Measurements from ENCODE around the gene CACNA1C.

The CACNA1C gene

DNA sequence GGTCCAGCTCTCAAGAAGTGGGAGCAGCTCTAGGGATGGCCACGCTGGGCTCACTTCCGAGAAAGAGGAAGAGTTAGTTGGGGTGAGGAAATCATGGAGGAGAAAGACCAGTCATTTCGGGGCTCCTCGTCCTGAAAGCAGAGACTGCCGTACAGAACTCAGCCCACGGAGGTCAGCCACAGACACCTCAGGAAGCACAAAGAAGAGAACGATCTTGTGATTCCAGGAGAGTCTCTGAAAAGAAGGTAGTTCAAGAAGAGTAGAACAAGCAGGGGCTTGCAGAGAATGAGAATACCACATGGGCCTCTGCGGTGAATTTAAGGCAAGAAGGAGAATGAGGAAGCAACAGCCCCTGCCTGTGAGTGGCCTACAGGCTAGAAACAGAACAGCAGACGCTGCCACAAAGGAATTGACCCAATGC, 311.9 kb downstream of the CACNA1C start:
- DNase-seq (ENCODE audit: low spot score) = no peak

DNA sequence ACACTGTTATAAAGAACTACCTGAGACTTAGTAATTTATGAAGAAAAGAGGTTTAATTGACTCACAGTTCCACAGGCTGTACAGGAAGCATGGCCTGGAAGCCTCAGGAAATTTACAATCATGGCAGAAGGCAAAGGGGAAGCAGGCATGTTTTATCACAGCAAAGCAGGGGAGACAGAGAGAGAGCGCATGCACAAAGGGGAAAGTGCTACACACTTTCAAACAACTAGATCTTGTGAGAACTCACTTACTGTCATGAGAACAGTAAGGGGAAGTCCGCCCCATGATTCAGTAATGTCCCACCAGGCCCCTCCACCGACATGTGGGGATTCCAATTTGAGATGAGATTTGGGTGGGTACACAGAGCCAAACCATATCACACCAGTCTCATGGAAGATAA, 313.9 kb downstream of the CACNA1C start:
- DNase-seq (ENCODE audit: low spot score) = no peak

DNA sequence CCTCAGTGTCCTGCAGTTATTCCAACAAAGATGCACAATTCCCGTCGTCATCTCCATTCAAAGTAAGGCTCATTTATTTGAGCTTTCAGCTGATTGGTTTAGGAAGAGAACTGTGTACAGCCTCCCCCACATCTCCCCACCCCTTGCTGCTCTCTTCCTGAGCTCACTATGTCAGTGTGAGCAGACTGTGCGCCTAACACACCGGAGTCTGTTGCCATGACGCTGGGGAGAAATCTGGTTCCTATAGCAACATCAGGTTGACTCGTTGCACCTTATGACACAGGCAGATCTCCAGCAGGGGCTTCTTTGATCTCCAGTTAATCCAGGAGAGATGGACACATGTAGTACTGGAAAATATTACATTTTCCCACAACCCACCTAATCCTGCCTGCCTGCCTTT, 319.4 kb downstream of the CACNA1C start:
- no peak for DNase-seq (ENCODE audit: low spot score)

DNA sequence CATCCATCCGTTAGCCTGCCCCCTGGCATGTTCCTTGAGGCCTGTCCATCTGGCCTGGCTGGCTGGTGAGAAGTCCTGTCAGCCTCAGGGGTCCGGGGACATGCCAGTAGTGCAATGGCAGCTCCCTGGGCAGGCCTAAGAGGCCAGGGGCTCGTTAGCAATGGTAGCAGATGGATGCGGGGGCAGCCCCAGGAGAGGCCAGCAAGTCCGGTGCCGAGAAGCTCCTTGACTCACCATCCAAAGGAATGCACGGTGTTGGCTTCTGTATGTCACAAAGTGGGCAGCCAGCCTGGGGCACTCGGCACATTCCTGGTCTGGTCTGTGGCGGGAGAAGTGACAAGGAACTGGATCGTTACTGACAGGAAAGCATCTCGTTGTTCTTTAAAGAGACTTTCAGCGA, 319.9 kb downstream of the CACNA1C start:
- DNase-seq (ENCODE audit: low spot score) = no peak

DNA sequence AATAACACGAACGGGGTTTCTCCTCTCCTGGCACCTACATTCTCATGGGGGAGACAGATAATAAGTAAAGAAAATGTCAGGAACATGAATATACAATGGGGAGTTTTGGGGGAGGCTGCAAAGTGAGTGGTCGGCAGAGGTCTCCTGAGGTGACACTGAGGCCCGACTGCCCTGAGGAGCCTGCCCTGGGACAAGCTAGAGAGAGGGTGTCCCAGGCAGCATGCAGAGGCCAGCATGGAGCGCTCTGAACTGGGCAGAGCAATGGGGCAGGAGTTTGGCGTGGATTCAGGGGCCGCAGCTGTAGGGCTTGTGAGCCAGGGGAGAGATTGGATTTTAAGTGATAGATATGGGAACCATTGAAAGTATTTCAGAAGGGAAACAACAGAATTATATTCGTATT, 320.5 kb downstream of the CACNA1C start:
- no peak for DNase-seq (ENCODE audit: low spot score)

DNA sequence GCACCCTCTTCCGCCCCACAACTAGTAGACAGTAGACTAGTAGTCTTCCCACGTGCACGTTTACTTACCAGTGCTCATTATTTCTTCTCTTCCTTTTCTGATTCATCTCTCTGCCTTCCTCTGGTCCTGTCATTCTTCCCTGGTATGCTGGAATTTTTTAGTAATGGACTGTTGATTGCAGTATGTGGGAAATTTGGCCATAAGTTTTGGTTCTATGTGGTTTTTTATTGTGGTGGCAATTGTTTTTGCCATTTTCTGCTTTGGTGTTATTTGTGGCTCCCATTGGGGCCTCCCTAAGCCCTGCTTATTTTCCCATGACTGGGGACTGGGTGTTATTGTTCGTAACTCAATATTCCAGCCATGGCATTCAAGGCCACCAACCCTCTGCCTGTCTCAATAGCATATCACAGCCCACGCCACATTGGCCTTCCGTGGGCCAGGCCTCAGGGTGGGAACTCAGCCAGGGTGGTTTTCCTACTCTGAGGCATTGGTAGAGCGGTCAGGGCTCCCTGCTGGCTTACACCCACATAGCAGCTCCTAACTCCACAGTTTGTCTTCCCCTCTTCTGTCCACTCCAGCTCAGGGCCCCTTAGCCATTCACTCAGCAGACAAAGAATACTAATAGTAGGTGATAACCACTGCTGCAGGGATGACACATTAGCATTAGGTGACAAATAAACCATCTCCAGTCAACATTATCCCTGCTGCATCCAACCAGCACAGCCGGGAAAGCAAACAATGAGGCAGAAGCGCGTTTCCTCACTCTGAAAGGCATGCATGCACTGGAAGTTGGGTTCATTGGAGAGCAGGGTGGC, 321.5 kb downstream of the CACNA1C start:
- DNase-seq (ENCODE audit: low spot score) = no peak

DNA sequence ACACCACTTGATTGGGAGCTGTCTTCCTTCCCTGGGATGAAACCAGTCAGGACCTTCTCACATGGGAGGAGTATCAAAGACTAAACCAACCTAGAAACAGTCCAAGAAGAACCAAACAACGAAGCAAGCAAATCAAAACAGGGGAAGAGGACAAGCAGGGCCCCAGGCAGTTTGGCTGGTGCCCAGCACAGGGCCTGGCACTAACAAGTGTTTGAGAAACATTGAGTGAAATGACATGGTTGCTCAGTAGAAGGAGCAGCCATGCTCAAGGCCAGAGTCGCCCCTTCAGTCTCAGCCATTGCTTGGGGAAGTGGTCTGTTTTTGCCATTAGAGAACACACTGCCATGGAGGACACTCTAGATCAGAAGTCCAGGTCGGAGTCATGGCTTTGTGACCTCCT, 323.1 kb downstream of the CACNA1C start:
- no peak for DNase-seq (ENCODE audit: low spot score)

DNA sequence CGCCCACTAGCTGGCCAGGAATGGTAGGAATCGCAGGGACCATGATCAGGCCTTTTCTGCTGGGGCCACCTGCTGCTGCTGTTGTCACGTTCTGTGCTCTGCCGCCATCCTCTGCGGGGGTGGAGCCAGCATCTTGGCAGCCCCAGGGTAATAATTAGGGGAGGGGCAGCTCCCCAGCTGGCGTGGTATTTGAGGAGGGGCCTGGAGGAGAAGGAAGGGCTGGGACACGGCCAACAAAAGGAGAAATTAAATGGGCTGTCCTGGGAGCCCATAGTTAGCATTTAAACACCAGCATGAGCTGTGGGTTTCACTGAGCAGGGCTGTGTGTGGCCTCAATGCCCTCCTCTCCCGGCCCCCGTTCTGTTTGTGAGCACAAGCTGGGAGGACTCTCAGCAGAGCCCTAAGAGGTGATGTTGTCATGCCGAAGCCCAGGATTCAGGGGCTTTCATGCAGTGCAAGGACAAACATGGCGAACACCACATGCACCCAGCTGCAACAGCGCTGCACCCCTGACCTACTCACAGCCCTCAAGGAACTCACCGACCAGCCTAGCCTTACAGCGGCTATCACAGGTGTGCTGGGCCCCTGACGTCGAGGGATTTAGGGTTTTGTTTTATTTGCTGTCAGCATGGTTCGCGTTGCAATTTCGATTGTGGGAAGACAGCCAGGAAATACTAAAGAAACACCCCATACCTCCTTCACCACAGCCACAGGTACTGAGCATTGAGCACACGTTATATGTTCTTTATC, 324.3 kb downstream of the CACNA1C start:
- DNase-seq (ENCODE audit: low spot score) = no peak

DNA sequence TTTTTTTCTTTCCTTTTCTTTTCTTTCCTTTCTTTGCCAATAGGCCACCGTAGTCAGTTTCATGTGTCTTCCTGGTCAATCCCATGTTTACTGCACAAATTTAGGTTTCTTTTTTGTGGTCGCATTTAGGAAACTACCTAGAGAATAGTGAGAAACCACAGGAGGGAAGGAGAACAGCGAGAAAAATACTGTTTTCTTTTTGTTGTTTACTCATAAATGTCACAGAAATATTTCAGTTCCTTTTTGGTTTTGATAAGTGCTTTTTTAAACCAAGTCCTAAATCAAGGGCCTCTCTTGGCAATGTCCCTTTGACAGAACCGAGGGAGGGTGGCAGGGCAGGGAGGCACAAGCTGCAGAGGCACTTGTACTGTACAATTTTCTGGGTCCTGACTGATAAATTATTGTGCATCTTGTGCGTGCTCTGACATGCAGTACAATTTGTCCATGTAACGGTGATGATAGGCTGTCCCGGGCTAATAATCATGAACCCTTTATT, 326.1 kb downstream of the CACNA1C start:
- DNase-seq (ENCODE audit: low spot score) = no peak

DNA sequence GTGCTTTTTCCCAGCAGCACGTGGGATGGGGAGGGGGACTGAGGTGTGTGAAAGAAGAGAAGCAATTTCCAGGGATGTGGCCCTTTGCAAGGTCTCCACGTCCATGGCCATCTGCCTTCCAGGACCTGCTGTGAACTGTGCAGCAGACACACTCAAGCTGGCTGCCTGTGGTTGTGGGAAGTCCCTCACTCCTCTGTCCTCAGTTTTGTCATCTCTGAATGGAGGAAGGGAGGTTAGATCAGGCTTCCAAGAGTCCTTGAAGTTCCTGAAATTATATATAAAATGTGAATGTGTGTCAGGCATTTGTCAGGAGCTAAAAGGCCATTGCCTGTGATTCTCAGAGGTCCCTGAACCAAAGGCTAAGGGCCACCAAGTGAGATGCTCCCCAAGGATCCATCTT, 328.2 kb downstream of the CACNA1C start:
- DNase-seq (ENCODE audit: low spot score) = no peak

DNA sequence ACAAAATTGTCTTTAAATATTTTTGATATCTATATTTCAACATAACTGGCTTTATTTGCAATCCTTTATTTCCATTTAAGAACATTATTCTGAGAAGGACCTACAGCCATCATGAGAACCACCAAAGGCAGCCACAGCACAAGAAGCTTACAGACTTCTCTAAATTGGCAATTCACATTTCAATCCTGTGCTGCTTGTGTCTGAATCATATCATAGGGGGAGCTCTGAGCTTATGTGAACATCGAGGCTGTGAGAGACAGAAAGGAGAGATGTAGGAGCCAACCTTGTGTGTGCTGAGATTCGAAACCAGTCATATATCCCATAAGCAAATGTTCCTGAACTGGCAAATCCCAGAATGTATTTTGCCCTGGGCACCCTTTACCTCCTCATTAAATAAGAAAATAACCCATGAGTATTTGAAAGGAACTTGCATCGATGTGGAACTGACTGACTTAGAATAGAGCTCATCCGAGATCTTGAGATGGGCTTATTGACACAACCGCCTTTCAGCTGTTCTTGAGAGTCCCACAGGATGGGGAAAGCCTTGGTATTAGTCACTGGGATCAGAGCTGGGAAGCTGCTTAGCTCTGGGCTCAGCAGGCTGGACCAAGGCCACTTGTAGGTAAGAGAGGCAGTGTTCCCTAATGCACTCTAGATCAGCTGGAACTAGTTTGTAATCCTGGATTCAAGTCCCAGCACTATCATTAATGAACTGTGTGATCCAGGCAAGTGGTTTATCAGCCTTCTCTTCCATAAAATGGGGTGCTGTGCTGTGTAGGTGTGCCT, 329.8 kb downstream of the CACNA1C start:
- DNase-seq (ENCODE audit: low spot score) = peak; percentile 57

DNA sequence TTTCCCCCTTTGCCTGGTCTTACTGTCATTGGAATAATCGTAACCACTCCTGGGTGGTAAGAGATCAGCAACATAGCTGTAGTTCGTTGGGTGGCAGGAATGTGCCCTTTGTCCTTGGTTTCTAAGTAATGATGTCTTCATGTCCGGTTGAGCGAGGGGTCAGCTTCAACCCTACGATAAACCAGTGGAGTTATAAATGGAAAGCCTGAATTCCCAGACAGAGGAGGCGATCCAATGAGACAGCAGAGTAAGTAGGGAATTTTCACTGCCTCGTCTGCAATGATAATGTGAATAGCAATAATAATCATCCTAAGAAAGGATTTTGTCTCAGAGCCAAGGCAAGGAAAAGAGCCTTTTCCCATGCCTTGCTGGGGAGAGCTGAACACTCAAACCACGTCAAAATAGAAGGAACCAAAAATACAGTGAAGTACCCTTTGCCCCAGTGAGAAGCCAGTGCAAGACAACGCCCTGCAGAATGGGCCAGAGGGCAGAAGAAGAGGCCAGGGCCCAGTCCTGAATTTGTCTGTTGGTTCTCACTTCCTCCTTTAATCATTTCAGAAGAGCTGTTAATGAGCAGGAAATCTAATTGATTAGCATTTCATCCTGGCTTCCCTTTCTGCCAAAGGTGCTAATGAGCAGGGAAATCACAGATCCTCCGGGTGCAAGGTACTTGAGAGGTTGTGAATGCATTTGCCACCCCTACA, 330.7 kb downstream of the CACNA1C start:
- peak; percentile 34 for DNase-seq (ENCODE audit: low spot score)

DNA sequence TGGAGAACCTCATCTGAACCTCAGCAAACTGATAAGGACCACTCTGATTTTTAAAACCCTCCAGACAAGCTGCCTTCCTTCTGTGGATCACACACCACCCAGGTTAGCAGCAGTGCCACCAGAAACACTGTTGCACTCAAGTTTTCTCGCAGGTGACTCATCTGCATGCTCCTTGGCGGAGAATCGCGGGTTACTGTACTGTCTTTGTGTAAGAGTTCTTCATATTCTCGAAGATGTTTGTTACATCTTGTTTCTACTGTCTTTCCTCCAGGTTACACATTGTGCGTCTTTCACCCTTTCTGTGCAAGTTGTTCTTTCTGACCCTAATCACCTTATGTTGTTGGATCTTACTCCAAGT, 331.2 kb downstream of the CACNA1C start:
- DNase-seq (ENCODE audit: low spot score) = no peak

DNA sequence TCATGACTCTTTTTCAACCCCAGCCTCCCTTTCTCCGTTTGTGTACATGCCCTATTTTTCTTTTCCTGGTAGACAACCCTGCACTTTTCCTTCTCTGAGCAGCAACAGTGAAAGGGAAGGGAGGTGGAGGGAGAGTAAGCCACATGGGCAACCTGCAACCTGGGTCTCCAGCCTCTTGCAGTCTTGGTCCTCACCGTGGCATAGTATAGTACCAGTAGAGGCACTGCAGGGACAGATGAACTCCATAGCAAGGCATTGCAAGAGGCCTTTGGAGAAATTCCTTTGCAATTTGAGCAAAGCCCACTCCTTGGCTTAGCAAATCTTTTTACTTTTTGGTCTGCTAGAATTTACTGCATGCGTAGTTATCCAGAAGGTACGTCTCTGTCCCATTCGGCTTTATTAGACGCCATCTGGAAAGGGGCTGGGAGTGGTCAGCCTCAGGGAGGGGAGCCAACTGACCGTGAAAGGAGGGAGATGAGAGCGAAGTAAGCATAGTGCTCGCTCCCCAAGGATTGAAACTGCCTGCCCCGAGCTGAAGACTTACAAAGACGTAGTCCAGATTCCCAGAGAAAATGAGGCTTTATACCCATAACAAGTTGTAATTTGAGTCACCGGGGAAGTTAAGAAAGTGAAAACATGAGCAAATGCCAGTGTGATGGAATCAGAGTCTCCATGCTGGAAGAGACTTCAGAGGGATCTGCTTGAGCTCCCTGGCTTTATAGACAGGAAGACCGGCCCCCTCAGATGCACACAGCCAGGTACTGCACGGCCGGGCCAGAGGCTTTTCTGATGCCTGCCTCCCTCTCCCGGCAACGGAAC, 332.0 kb downstream of the CACNA1C start:
- DNase-seq (ENCODE audit: low spot score) = peak; percentile 81

DNA sequence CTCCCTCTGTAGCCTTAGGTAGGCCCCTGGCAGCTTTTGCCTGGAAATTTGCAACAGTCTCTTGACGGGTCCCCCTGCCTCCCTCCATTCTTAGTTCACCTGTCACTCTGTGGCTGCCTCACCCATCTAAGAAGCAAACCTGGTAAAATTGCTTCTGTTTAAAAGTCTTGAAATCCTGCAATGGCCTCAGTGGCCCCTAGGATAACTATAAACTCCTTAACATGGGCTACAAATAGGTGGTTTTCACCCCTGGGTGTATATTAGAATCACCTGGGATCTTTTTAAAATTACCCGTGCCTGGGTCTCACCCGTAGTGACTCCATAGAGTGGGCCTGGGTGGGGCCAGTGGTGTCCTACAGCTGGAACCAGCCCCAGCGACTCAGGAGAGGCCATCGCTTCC, 332.7 kb downstream of the CACNA1C start:
- no peak for DNase-seq (ENCODE audit: low spot score)

DNA sequence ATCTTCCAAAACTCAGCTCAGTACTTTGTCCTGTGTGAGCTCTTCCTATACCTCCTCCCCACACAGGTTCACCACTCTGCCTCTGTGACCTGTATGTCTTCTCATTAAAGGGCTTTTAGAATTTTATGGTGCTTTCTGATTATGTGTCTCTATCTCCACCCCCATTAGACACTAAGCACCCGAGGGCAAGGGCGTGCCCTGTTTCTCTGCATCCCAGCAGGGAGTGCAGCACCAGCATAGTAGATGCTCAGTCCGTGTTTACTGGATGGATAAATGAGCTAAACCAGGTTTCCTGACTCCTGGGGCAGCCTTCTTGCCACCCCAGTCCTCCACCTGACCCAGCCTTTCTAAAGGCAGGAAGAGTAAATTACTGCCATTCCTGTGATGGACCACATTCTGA, 333.8 kb downstream of the CACNA1C start:
- DNase-seq (ENCODE audit: low spot score) = no peak

DNA sequence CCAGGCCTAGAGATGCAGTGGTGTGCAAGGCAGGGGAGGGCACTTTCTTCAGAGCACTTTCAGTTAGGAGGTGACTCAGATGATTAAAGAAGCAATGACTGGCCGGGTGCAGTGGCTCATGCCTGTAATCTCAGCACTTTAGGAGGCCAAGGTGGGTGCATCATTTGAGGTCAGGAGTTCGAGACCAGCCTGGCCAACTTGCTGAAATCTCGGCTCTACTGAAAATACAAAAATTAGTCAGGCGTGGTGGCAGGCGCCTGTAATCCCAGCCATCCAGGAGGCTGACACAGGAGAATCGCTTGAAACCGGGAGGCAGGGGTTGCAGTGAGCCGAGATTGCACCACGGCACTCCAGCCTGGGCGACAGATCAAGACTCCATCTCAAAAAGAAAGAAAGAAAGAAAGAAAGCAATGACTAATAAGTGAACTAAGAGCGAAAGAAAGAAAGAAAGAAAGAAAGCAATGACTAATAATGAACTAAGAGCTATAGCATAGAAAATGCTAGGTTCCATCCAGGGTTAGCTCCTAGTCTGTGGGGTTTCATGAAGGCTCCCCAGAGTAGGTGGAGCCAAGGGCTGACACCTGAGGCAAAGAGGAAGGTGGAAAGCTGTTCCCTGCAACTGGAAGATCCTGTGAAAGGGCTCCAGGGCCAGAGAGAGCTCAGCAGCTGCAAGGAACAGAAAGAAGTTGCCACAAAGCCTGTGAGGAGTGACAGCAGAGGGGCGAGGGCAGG, 334.5 kb downstream of the CACNA1C start:
- no peak for DNase-seq (ENCODE audit: low spot score)

DNA sequence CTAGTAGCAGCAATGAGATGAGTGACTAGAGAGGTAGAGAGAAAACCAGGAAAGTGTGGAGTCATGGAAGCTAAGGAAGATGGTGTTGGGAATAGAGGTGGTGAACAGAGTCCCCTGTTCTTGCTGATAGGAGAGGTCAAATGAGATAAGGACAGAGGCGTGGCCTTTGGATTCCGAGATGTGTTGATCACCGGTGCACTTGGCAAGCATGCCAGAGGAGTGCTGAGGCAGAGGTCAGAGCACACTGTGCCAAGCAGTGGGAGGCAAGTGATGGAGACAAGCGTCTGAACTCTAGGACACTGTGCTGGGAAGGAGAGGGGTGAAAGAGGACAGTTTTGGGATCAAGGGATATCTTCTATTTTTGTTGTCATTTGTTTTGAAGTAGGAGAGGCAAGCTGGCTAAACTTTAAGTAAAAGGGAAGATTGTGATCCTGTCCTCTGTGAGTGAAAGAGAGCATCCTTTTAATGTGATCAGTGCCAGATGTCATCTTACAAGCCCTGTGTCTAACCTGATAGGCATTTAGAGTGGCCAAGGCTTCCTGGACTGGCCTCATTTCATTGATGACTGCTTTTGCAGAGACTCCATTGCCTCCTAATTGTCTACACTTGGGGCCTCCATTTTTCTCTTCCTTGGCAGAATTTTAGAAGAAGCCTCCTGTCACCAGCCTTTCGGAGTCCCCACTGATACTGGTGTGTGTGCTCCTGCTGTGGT, 336.4 kb downstream of the CACNA1C start:
- no peak for DNase-seq (ENCODE audit: low spot score)

DNA sequence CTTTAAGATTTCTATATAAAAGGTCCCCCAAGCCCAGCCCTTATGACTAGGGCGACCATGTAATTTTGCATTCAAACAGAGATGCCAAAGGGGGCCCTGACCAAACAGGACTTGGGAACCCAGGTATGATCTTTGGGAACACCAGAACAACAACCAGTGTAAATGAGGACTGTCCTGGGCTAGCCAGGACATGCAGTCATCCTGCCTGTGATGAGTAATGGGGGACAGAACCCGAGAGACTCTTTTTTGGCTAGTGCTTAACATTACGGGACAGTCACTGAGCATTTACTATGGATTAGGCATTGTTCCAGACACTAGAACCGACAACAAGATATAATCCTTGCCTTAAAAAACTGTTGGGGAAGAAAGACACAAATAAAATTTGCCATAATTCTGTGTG, 337.3 kb downstream of the CACNA1C start:
- no peak for DNase-seq (ENCODE audit: low spot score)

DNA sequence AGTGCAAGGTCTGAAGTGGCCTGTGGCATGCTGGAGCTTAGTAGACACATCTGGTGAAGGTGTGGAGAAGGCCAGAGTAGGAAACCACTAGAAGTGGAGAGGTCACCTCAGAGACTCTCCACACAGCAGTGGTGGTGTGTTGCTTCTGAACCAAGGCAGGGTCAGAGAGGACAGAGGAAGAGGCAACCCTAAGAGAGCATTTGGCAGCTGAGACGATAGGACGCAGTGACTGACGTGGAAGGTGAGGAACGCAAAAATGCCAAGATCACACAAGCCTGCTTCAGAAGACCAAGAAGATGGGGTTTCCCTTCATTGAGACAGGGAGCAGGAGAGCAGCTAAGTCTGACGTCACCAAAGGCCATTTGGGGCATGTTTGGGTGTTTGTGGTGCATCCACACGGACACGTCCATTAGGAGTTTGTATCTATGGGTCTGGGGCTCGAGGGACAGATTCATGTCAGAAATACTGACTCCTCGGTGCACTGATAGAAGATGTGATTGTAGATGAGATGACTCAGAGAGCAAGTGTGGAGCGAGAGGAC, 338.1 kb downstream of the CACNA1C start:
- no peak for DNase-seq (ENCODE audit: low spot score)
